ENCODE measurements around the gene VTA1. TPM values are rescaled to one million over a fixed set of nuclear protein-coding genes. Genes with fewer than 3 reads are reported as not detected.
"Not testable (repeated sequence)": the region's sequence is repeated elsewhere in the genome, so short reads cannot be mapped to it uniquely, and the experiment has no call there.

The VTA1 gene
- total RNA-seq, 4 donors from 2014 or later, result 40.9 to 54.5 (median 49.5) TPM

DNA sequence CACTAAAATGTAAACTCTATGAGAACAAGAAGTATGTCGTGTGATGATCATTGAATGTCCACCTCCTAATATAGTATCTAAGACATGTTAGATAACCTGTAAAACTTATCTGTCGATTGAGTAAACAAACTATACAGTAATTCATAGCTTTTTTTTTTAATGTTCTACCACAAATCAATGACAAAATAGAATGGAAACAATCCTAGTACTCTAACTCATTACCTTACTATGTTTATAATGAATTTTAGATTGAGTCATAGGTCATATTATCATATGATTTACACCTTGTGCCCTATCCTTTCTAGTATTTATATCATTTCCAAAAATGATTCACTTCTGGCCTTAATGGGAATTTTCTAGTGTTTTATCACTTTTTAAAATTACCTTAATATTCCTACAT, 6.1 kb downstream of the VTA1 start:
- intact Hi-C loops (cut with DNase I; ENCODE audit: low total_unique reads), result no loop called here
- no peak for TF ChIP-seq POLR2A (IDR thresholded peaks at IDR 0.05)
- TF ChIP-seq, protein P1, sequence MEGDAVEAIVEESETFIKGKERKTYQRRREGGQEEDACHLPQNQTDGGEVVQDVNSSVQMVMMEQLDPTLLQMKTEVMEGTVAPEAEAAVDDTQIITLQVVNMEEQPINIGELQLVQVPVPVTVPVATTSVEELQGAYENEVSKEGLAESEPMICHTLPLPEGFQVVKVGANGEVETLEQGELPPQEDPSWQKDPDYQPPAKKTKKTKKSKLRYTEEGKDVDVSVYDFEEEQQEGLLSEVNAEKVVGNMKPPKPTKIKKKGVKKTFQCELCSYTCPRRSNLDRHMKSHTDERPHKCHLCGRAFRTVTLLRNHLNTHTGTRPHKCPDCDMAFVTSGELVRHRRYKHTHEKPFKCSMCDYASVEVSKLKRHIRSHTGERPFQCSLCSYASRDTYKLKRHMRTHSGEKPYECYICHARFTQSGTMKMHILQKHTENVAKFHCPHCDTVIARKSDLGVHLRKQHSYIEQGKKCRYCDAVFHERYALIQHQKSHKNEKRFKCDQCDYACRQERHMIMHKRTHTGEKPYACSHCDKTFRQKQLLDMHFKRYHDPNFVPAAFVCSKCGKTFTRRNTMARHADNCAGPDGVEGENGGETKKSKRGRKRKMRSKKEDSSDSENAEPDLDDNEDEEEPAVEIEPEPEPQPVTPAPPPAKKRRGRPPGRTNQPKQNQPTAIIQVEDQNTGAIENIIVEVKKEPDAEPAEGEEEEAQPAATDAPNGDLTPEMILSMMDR (IDR thresholded peaks at IDR 0.05), result no peak
- no peak for DNase-seq (ENCODE audit: low spot score in 2 of 2)
- H3K4me3 ChIP-seq (ENCODE audit: low read depth, poor library complexity, severe bottlenecking), result no peak overlapping the region
- WGBS, 2 donors, result 42 to 93% methylated on average over 2 of the region's 2 CpGs

DNA sequence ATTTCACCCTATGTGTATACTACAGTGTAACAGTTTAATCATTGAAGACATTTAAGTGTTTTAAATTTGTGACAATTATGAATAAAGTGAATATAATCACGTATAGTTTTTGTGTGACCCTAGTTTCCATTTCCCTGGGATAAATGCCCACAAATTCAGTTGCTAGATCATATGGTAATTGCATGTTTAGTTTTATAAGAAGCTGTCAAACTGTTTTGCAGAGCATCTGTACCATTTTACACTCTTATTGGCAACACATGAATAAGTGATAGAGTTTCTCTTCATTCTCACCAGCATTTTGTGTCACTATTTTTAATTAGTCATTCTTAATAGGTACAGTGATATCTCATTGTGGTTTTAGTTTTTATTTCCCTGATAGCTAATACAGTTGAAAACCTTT, 7.3 kb downstream of the VTA1 start:
- 66 to 71% methylated on average over 1 of the region's 1 CpG for WGBS, 2 donors
- no peak for TF ChIP-seq POLR2A (IDR thresholded peaks at IDR 0.05)
- intact Hi-C loops (cut with DNase I; ENCODE audit: low total_unique reads), result no loop called here
- no peak overlapping the region for H3K4me3 ChIP-seq (ENCODE audit: low read depth, poor library complexity, severe bottlenecking)
- no peak for DNase-seq (ENCODE audit: low spot score in 2 of 2)

DNA sequence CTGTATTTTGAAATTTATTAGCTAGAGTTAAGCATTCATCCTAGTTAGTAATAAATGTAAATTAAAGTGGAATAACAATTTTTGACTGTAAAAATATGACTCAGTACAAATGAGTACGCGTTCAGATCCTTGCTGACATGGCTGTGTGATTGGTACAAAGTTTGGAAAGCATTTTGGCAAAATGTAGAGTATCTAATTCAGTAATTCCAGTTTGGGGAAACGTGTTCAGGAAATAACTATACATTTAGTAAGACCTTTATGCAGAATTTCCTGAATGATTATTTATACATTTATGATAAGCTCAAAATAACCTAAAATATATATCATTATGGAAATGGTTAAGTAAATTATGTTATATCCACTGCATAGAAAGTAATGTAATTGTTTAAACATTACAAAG, 8.0 kb downstream of the VTA1 start:
- DNase-seq (ENCODE audit: low spot score in 2 of 2), result no peak
- no peak for TF ChIP-seq POLR2A (IDR thresholded peaks at IDR 0.05)
- TF ChIP-seq, protein P1 (IDR thresholded peaks at IDR 0.05), result no peak
- intact Hi-C loops (cut with DNase I; ENCODE audit: low total_unique reads), result no loop called here
- no peak overlapping the region for H3K4me3 ChIP-seq (ENCODE audit: low read depth, poor library complexity, severe bottlenecking)
- 54 to 88% methylated on average over 3 of the region's 3 CpGs for WGBS, 2 donors

DNA sequence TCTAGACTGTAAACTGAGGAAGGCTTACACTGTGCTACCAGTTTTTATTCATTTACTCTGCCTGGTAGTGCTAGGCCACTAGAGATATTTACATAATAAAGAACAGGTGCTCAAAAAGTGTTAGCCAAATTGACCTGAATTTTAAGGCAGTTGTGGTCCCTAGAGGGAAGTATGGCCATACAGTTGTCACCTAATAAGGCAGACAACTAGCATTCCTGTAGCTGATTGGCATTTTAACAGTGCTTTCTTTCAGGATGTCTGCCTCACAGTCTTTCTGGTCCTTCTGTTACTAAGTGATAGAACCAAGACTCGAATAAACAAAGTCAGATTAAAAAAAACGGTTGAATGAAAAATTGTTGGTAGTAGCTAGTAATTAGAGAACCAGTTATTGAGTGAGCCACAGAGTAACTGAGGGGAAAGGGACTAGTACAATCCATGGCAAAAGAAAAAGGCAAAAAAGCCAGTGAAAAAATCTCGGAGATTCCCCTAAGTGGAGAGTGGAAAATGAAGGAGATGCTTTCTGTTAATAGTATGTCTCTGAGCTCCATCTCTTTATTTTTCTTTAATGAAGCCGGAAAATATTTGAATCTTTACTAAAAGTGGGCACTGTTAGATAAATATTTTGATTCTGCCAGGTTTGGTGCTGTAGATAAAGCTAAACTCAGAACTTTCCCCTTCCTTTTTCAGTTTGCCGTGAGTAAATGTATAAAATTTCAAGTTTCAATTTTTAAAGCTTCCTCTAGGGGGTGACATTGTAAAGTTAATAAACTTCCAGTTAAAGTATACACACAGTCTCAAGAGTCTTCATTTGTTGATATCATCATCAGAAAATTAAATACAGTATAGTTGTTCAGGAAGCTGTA, 9.1 kb downstream of the VTA1 start:
- WGBS, 2 donors, result 40 to 54% methylated on average over 5 of the region's 5 CpGs
- no peak for DNase-seq (ENCODE audit: low spot score in 2 of 2)
- intact Hi-C loops (cut with DNase I; ENCODE audit: low total_unique reads), result no loop called here
- no peak overlapping the region for H3K4me3 ChIP-seq (ENCODE audit: low read depth, poor library complexity, severe bottlenecking)
- TF ChIP-seq, protein P1 (IDR thresholded peaks at IDR 0.05), result no peak
- TF ChIP-seq POLR2A (IDR thresholded peaks at IDR 0.05), result no peak

DNA sequence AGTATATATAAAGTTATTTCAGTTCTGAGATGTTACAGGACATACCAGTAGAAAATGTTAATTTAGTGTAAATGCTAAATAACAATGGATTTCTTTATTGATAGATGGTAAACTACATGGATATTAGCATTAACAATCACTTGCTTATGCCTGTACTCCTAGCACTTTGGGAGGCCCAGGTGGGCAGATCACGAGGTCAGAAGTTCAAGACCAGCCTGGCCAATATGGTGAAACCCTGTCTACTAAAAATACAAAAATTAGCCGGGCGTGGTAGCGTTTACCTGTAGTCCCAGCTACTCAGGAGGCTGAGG, 9.7 kb downstream of the VTA1 start:
- intact Hi-C loops (cut with DNase I; ENCODE audit: low total_unique reads); H3K4me3 ChIP-seq (ENCODE audit: low read depth, poor library complexity, severe bottlenecking); DNase-seq (ENCODE audit: low spot score in 2 of 2): not testable (repeated sequence)
- 83 to 85% methylated on average over 4 of the region's 4 CpGs for WGBS, 2 donors

DNA sequence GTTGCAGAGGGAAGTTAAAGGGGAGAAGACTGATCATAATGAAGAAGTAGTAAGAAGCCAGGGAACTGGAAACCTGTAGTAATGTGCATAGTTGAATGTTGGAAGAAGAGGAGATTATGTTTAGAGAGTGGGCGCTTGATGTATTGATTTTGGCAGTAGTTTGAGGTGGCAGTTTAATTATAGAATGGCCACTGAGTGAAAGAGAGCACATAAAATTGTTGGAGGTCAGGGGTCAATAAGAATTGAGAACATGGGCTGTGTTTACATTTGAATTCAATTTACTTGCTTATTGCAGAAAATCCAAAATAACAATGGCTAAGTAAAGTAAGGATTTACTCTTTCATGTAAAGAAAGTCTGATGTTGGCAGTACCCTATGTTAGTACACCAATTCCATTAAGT, 15.7 kb downstream of the VTA1 start:
- TF ChIP-seq, protein P1 (IDR thresholded peaks at IDR 0.05), result no peak
- no peak for TF ChIP-seq POLR2A (IDR thresholded peaks at IDR 0.05)
- intact Hi-C loops (cut with DNase I; ENCODE audit: low total_unique reads), result no loop called here
- WGBS, 2 donors, result 74 to 86% methylated on average over 1 of the region's 1 CpG
- H3K4me3 ChIP-seq (ENCODE audit: low read depth, poor library complexity, severe bottlenecking), result no peak overlapping the region
- DNase-seq (ENCODE audit: low spot score in 2 of 2), result no peak

DNA sequence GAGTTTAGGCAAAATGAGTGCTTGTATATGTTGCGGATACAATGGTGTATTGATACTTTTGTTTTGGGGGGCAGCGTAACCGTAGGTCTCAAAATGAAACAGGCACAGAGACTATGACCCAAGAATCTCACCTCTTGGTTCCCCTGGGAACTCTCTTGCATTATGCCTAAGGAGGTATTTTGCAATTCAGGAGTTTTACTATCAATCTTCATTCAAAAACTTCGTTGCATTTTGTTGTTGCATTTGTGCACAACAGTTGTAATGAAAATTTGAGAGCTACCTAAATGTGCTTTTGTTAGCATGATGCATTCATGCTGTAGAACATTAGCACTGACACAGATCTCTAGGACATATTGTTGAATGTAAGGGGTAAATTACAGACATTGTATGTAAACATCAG, 18.2 kb downstream of the VTA1 start:
- WGBS, 2 donors, result 89 to 91% methylated on average over 4 of the region's 4 CpGs
- TF ChIP-seq POLR2A (IDR thresholded peaks at IDR 0.05), result no peak
- TF ChIP-seq, protein P1 (IDR thresholded peaks at IDR 0.05), result no peak
- no peak for DNase-seq (ENCODE audit: low spot score in 2 of 2)
- no peak overlapping the region for H3K4me3 ChIP-seq (ENCODE audit: low read depth, poor library complexity, severe bottlenecking)
- intact Hi-C loops (cut with DNase I; ENCODE audit: low total_unique reads), result no loop called here

Measured in lower leg skin (tissue), 4 donors.